Breast epithelium (tissue), 4 donors: Measurements from ENCODE around the gene RGS7. TPM values are rescaled to one million over a fixed set of nuclear protein-coding genes. Genes with fewer than 3 reads are reported as not detected.
"Not testable (repeated sequence)": the region's sequence is repeated elsewhere in the genome, so short reads cannot be mapped to it uniquely, and the experiment has no call there.

ENCODE experiments used
- DNase-seq, 2 donors: peaks; one replicate each; pipeline ENCODE4 v3.0.0-alpha.2; 2019; ENCODE audit warnings: low spot score in 2 of 2
- H3K27ac ChIP-seq, 2 donors: fragments of 200-600 bp; sonication (generic) in 1 of 2; one replicate each; pipeline ENCODE4 v1.5.1; 2016 to 2019; ENCODE audit warnings: mild to moderate bottlenecking in 1 of 2
- H3K27me3 ChIP-seq, 2 donors: fragments of 200-600 bp; sonication (generic) in 1 of 2; one replicate each; pipeline versions ENCODE4 v1.5.1 to v1.6.0; 2017 to 2019; ENCODE audit warnings: control low read depth in 1 of 2, mild to moderate bottlenecking in 1 of 2
- H3K36me3 ChIP-seq: fragments of 200-600 bp; one replicate; pipeline ENCODE4 v1.5.1; 2019
- H3K4me1 ChIP-seq, 2 donors: fragments of 200-600 bp; sonication (generic); one replicate each; pipeline ENCODE4 v1.5.1; 2016 to 2019; ENCODE audit warnings: control low read depth in 1 of 2
- H3K4me3 ChIP-seq, 3 donors: fragments of 200-600 bp; sonication (generic); 1 replicate in 2 of 3; 2 replicates in 1 of 3; pipeline ENCODE4 v1.5.1; 2016 to 2019; ENCODE audit warnings: mild to moderate bottlenecking in 3 of 3, moderate library complexity in 2 of 3
- H3K9me3 ChIP-seq, 2 donors: fragments of 200-600 bp; sonication (generic) in 1 of 2; one replicate each; pipeline ENCODE4 v1.5.1; 2016 to 2019; ENCODE audit warnings: control low read depth in 1 of 2
- POLR2A ChIP-seq: fragments of 450-650 bp; IDR thresholded peaks from one replicate; pipeline ENCODE4 v1.6.1; 2016; ENCODE audit warnings: antibody characterized with exemption, mild to moderate bottlenecking, moderate library complexity
- POLR2AphosphoS5 ChIP-seq, 3 donors: sonication (generic); formaldehyde crosslinking; IDR thresholded peaks; one replicate each; pipeline ENCODE4 v1.6.1; 2017; ENCODE audit warnings: antibody characterized with exemption in 3 of 3
- intact Hi-C: fragments of 100-400 bp; cut with DNase I; formaldehyde crosslinking; loops from one replicate; pipeline ENCODE4 v1.15.1; 2023; ENCODE audit warnings: low total_unique reads
- total RNA-seq, 3 donors: library from RNA; depleted of rRNA; stranded (reverse); fragments of >200 nt; gene quantifications; one replicate each; pipeline ENCODE4 v1.1.0, GENCODE V29; 2016
- TF ChIP-seq, protein P1 (sequence below), 3 donors: fragments of 450-650 bp; IDR thresholded peaks; one replicate each; pipeline ENCODE4 v1.5.1; 2016 to 2017; ENCODE audit warnings: antibody characterized with exemption in 3 of 3, mild to moderate bottlenecking in 3 of 3, moderate library complexity in 3 of 3

RGS7 gene
- total RNA-seq, 3 donors from 2014 or later = 0.16 TPM; not detected in 2

DNA sequence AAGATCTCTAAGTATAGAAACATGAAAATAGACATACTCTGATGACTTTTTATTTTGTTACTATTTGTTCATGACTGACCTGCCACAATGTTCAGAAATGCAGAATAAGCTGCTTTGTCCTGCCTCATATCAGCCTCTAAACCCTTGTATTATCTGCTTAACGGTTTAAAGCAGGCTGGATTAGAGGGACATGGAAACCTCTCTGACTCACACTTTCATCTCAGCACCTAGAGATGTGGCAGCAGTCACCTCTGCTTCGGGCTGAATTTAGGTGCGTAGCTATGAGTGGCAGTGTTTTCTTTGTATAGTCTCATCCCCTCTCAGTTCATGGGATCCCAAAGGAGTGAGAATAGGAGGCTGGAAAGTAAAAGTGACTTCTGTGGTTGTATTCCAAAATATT lies 255.4 kb downstream of the RGS7 start:
- Histone ChIP-seq H3K9me3 (no peaks in the 10 kb centered on the region), H3K36me3 (no peaks in the 10 kb centered on the region), H3K27ac (no peak overlapping the region), H3K4me1 (no peaks in the 10 kb centered on the region), H3K4me3 (no peak overlapping the region), H3K27me3 (no peaks in the 10 kb centered on the region)
- no peak for DNase-seq
- TF ChIP-seq, protein P1, sequence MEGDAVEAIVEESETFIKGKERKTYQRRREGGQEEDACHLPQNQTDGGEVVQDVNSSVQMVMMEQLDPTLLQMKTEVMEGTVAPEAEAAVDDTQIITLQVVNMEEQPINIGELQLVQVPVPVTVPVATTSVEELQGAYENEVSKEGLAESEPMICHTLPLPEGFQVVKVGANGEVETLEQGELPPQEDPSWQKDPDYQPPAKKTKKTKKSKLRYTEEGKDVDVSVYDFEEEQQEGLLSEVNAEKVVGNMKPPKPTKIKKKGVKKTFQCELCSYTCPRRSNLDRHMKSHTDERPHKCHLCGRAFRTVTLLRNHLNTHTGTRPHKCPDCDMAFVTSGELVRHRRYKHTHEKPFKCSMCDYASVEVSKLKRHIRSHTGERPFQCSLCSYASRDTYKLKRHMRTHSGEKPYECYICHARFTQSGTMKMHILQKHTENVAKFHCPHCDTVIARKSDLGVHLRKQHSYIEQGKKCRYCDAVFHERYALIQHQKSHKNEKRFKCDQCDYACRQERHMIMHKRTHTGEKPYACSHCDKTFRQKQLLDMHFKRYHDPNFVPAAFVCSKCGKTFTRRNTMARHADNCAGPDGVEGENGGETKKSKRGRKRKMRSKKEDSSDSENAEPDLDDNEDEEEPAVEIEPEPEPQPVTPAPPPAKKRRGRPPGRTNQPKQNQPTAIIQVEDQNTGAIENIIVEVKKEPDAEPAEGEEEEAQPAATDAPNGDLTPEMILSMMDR (IDR thresholded peaks at IDR 0.05) = no peak
- no peak for TF ChIP-seq POLR2AphosphoS5 (IDR thresholded peaks at IDR 0.05)
- no peak for TF ChIP-seq POLR2A
- intact Hi-C loops = no loop called here

DNA sequence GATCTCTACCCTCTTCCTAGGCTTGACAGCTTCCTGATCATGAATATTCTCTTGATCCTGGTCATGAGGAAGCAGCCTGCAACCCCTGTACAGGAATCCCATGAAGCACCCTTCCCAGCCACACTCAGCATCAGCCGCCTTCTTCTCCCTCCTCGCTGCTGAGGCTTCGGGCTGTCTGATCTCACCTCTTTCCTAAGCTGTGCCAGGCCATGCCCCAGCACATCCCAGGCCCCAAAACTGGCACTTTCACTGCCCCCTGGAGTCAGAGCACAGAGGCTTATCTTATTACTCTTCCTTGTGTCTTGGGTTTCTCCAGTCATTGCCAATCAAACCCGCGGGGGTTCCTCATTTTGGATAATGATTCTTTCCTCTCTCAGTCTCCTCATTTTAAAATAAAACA lies 259.5 kb downstream of the RGS7 start:
- no peak for DNase-seq

DNA sequence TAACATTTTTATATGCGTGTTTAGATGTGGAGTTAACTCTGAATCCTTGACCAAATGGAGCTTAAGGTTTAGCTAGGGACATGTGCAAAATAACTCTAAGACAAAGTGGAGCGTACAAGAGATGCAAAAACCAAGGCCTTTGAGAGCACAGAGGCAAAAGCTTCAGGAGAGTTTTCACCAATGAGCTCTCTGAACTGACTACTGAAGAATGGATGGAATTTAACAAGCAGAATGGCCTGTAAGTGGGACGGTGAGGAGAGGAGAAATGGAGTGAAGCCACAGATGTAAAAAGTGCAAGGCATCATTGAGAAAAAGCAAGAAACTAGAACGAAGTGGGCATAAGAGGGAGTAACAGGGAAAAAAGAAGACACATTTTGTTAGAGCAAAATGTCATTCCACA lies 260.0 kb downstream of the RGS7 start:
- Histone ChIP-seq H3K4me1 (no peaks in the 10 kb centered on the region), H3K27ac (no peak overlapping the region), H3K9me3 (no peaks in the 10 kb centered on the region), H3K4me3 (no peak overlapping the region), H3K36me3 (no peaks in the 10 kb centered on the region), H3K27me3 (no peaks in the 10 kb centered on the region)
- DNase-seq = no peak
- intact Hi-C loops = no loop called here
- TF ChIP-seq POLR2A (no peak), POLR2AphosphoS5 (IDR thresholded peaks at IDR 0.05) (no peak)
- TF ChIP-seq, protein P1 (IDR thresholded peaks at IDR 0.05) = no peak

More for the DNA sequence above, 259.5 kb downstream of the RGS7 start:
- Histone ChIP-seq H3K36me3 (no peaks in the 10 kb centered on the region), H3K9me3 (no peaks in the 10 kb centered on the region), H3K4me1 (no peaks in the 10 kb centered on the region), H3K27me3 (no peaks in the 10 kb centered on the region), H3K27ac (no peak overlapping the region), H3K4me3 (no peak overlapping the region)
- intact Hi-C loops = no loop called here
- no peak for TF ChIP-seq POLR2AphosphoS5 (IDR thresholded peaks at IDR 0.05)
- no peak for TF ChIP-seq POLR2A

DNA sequence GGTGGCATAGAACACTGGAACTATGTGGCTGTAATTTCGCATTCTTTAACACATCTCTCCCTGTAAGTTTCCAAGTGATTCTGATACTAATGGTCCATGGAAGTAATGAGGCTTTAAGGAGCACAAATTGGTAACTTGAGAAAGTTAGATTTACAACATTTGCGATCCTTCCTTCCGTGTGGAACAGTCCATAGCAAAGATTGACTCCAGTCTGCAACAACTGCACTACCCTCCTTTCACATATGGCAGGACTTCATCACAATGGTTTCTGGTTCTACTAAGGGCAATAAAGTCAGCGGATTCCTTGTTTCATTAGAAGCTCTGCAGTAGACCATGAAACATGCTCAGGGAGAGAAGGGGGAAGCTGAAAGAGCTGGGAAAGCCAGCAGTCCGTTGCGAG lies 261.2 kb downstream of the RGS7 start:
- no peak overlapping the region for H3K4me3 ChIP-seq
- no peaks in the 10 kb centered on the region for H3K4me1 ChIP-seq
- intact Hi-C loops = no loop called here
- H3K9me3 ChIP-seq = no peaks in the 10 kb centered on the region
- no peak for DNase-seq
- H3K36me3 ChIP-seq = no peaks in the 10 kb centered on the region
- H3K27me3 ChIP-seq = no peaks in the 10 kb centered on the region
- no peak overlapping the region for H3K27ac ChIP-seq
- TF ChIP-seq POLR2A (no peak), POLR2AphosphoS5 (IDR thresholded peaks at IDR 0.05) (no peak)
- TF ChIP-seq, protein P1 (IDR thresholded peaks at IDR 0.05) = no peak

DNA sequence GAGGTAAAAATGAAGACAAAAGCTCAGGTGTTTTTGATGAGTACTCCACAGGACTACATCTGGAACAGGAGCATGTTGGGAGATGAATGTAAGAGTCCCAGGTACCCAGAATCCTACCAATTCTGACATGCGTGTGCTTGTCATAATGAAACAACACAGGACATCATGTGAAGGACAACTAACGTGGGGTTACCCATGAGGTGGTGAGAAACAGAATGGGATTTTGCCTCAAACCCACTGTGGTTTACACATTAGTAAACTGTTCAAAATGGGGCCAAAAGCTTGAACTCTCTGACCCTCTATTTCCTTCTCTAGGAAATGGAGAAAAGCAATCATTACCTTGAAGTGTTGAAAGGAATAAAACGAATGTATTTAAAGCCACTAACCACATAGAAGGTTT lies 266.2 kb downstream of the RGS7 start:
- Histone ChIP-seq H3K9me3 (no peaks in the 10 kb centered on the region), H3K36me3 (no peaks in the 10 kb centered on the region), H3K27ac (no peak overlapping the region), H3K4me3 (no peak overlapping the region), H3K4me1 (no peaks in the 10 kb centered on the region), H3K27me3 (no peaks in the 10 kb centered on the region)
- intact Hi-C loops = no loop called here
- TF ChIP-seq POLR2AphosphoS5 (IDR thresholded peaks at IDR 0.05) (no peak), POLR2A (no peak)
- TF ChIP-seq, protein P1 (IDR thresholded peaks at IDR 0.05) = no peak
- no peak for DNase-seq

DNA sequence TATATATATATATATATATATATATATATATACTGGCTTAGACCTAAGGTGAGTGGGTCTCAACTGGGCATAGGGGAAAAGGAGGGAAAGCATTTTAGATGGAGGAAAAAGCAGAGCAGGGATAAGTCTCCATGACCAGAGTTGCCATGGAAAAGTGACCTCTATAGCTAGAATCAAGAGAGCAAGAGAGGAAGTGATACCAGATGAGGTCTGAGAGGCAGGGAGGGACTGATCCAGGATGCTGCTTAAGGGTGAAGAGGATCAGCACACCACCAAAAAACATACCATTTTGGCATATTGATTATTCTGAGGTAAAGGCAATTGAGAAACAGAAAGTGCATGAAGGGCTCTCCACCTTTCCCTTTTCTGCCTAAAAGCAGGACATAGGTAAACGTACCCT lies 267.9 kb downstream of the RGS7 start:
- H3K4me1 ChIP-seq, H3K9me3 ChIP-seq, H3K27me3 ChIP-seq, DNase-seq, H3K36me3 ChIP-seq, H3K4me3 ChIP-seq, intact Hi-C loops, H3K27ac ChIP-seq: not testable (repeated sequence)

DNA sequence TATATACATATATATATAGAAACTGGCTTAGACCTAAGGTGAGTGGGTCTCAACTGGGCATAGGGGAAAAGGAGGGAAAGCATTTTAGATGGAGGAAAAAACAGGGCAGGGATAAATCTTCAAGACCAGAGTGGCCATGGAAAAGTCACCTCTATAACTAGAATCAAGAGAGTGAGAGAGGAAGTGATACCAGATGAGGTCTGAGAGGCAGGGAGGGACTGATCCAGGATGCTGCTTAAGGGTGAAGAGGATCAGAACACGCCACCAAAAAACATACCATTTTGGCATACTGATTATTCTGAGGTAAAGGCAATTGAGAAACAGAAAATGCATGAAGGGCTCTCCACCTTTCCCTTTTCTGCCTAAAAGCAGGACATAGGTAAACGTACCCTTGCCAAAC lies 268.9 kb downstream of the RGS7 start:
- H3K27me3 ChIP-seq, DNase-seq, H3K4me3 ChIP-seq, H3K4me1 ChIP-seq, H3K36me3 ChIP-seq, H3K27ac ChIP-seq, H3K9me3 ChIP-seq, intact Hi-C loops: not testable (repeated sequence)
